ENCODE results near the gene KIR2DL1.
"Not testable (repeated sequence)": the region's sequence is repeated elsewhere in the genome, so short reads cannot be mapped to it uniquely, and the experiment has no call there.

KIR2DL1 gene

DNA sequence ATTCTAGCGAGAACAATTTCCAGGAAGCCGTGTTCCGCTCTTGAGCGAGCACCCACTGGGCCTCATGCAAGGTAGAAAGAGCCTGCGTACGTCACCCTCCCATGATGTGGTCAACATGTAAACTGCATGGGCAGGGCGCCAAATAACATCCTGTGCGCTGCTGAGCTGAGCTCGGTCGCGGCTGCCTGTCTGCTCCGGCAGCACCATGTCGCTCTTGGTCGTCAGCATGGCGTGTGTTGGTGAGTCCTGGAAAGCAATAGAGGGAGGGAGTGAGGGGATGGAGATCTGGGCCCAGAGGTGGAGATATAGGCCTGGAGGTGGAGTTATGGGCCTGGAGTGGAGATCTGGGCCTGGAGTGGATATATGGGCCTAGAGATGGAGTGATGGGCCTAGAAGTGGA is at the start of gene KIR2DL1:
Gene KIR2DL1, plus strand, starts transcription at position 148 of the 400 bp plus-strand sequence. Its CDS starts 58 bp downstream, at position 206.
- DNase-seq (ENCODE audit: low read depth), result not testable (repeated sequence)

DNA sequence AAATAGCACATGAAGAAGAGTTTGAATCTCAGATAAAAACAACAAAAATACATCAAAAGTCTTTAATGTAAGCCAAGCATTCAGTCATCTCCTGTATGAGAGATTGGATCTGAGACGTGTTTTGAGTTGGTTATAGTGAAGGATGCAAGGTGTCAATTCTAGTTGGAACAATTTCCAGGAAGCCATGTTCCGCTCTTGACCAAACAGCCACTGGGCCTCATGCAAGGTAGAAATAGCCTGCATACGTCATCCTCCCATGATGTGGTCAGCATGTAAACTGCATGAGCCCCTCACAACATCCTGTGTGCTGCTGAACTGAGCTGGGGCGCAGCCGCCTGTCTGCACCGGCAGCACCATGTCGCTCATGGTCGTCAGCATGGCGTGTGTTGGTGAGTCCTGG is 45.5 kb upstream of the KIR2DL1 start, which contains the start of gene KIR3DL3:
Gene KIR3DL3, plus strand, starts transcription at position 301 of the 400 bp plus-strand sequence. Its CDS starts 55 bp downstream, at position 356.
- no peak for DNase-seq (ENCODE audit: low read depth)

DNA sequence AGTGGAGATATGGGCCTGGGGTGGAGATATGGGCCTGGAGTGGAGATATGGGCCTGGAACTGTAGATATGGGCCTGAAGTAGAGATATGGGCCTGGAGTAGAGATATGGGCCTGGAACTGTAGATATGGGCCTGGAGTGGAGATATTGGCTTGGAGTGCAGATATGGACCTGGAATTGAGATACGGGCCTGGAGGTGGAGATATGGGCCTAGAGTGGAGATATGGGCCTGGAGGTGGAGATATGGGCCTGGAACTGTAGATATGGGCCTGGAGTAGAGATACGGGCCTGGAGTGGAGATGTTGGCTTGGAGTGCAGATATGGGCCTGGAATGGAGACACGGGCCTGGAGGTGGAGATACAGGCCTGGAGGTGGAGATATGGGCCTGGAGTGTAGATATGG is 44.9 kb upstream of the KIR2DL1 start:
- no peak for DNase-seq (ENCODE audit: low read depth)

DNA sequence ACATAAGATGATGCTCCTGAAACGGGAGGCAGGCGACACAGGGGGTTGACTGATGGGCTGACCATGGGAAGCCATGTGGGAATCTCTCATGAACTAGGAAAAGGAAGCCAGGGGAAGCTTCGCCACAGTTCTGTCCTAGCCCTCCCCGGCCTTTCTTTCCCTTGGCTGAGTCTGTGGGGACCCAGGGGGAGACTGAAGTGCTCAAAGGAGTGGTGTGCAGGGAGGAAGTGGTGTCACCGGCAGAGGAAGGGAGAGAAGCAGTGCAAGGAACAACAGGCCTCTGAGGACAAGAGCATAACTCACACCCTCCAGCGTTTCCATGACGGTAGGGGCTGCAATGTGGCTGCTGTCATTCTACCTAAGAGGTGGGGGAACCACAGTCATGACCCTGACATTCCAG is 44.3 kb upstream of the KIR2DL1 start:
- DNase-seq (ENCODE audit: low read depth), result no peak

DNA sequence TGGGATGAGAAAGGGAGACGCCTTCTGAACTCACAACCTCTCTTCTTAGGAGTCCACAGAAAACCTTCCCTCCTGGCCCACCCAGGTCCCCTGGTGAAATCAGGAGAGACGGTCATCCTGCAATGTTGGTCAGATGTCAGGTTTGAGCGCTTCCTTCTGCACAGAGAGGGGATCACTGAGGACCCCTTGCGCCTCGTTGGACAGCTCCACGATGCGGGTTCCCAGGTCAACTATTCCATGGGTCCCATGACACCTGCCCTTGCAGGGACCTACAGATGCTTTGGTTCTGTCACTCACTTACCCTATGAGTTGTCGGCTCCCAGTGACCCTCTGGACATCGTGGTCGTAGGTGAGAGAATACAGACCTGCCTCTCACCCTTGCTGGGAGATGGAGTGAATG is 42.0 kb upstream of the KIR2DL1 start:
- DNase-seq (ENCODE audit: low read depth), result no peak

DNA sequence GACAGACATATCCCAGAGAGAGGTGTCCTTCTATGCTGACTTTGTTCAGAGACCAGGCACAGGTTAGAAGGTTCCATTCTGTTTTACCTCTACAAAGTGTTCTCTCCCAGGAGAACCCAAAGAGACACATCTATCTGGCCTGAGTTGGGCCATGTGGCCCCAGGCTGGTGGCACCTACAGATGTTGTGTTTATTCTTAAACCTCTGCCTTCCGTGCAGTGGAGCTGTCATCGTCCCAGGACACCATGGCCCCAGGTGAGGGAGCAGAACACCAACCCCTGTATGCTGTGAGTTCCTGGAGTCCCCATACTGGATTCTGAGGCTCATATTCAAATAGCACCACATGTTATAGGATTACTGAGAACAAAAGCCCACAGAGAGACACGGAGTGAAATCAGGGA is 41.4 kb upstream of the KIR2DL1 start:
- no peak for DNase-seq (ENCODE audit: low read depth)

DNA sequence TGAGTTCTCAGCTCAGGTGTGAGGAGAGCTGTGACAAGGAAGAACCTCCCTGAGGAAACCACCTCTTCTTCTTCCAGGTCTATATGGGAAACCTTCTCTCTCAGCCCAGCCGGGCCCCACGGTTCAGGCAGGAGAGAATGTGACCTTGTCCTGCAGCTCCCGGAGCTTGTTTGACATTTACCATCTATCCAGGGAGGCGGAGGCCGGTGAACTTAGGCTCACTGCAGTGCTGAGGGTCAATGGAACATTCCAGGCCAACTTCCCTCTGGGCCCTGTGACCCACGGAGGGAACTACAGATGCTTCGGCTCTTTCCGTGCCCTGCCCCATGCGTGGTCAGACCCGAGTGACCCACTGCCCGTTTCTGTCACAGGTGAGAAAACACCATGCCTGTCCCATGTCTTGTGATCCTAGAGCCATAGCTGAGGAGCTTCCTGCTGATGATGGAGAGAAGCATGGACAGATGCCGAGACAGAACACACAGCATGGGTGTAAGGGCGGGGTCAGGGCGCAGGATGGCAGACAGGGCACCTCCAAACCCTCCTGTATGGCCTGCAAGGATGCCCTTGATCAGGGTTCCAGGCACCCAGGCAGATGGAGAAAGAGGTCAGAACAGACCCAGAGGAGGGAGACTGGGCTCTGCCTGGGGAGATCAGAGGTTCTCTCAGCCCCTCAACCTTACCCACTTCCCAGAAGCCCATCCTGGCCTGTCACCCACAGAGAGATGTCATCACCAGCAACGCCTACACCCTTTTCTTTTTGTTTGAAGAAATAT is 40.0 kb upstream of the KIR2DL1 start:
- no peak for DNase-seq (ENCODE audit: low read depth)

DNA sequence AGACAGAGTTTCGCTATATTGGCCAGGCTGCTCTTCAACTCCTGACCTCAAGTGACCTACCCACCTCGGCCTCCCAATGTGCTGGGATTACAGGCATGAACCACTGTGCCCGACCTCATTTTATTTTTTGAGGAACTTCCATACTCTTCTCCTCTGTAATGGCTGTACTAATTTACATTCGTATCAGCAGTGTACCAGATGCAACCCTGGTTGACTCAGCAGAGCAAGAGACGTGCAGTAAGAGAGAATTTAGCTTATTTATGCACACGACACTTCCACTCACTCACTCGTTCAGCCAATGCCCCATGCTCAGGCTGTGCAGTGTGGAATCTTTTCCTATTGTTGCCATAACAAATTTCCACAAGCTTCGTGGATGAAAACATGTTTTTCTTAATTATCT is 38.4 kb upstream of the KIR2DL1 start:
- no peak for DNase-seq (ENCODE audit: low read depth)

DNA sequence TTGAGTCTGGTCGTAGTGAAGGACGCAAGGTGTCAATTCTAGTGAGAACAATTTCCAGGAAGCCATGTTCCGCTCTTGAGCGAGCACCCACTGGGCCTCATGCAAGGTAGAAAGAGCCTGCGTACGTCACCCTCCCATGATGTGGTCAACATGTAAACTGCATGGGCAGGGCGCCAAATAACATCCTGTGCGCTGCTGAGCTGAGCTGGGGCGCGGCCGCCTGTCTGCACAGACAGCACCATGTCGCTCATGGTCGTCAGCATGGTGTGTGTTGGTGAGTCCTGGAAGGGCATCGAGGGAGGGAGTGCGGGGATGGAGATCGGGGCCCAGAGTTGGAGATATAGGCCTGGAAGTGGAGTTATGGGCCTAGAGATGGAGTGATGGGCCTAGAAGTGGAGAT is 31.3 kb upstream of the KIR2DL1 start, which contains the start of gene KIR2DL3:
Gene KIR2DL3, plus strand, starts transcription at position 208 of the 400 bp plus-strand sequence. Its CDS starts 33 bp downstream, at position 241.
- DNase-seq (ENCODE audit: low read depth), result not testable (repeated sequence)

DNA sequence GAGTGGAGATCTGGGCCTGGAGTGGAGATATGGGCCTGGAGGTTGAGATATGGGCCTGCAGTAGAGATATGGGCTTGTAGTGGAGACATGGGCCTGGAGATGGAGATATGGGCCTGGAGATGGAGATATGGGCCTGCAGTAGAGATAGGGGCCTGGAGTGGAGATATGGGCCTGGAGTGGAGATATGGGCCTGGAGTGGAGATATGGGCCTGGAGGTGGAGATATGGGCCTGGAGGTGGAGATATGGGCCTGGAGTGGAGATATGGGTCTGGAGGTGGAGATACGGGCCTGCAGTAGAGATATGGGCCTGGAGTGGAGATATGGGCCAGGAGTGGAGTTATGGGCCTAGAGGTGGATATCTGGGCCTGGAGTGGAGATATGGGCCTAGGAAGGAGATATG is 30.9 kb upstream of the KIR2DL1 start:
- no peak for DNase-seq (ENCODE audit: low read depth)

DNA sequence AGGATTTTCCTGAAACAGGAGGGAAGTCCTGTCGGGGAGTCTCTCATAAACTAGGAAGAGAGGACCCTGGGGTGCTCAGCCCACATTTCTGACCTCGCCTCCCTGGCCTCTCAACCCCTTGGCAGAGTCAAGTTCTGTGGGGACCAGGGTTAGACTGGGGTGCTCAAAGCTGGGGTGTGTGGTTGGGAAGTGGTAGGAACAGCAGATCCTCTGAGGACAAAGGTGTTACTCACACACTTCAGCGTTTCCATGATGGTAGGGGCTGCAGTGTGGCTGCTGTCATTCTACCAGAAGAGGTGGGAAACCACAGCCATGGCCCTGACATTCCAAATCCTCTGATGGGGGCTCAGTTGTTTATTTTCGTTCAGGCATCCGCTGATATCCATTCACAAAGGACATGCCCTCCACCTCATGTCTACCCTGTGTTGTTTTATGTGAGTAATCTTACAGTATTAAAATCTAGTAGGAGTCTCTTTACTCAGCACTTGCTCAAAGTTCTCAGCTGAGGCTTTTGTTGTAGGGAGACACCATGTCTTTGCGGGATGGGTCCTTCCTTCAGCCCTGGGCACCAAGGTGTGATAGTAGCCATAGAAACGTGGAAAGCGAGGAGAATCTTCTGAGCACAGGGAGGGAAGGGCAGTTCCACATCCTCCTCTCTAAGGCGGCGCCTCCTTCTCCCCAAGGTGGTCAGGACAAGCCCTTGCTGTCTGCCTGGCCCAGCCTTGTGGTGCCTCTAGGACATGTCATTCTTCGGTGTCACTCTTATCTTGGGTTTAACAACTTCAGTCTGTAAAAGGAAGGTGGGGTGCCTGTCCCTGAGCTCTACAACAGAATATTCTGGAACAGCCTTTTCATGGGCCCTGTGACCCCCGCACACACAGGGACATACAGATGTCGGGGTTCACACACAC is 29.8 kb upstream of the KIR2DL1 start:
- no peak for DNase-seq (ENCODE audit: low read depth)

DNA sequence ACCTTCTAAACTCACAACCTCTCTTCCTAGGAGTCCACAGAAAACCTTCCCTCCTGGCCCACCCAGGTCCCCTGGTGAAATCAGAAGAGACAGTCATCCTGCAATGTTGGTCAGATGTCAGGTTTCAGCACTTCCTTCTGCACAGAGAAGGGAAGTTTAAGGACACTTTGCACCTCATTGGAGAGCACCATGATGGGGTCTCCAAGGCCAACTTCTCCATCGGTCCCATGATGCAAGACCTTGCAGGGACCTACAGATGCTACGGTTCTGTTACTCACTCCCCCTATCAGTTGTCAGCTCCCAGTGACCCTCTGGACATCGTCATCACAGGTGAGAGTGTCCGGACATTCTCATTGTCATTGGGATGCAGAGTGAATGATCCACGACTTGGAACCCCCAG is 27.6 kb upstream of the KIR2DL1 start:
- DNase-seq (ENCODE audit: low read depth), result not testable (repeated sequence)

DNA sequence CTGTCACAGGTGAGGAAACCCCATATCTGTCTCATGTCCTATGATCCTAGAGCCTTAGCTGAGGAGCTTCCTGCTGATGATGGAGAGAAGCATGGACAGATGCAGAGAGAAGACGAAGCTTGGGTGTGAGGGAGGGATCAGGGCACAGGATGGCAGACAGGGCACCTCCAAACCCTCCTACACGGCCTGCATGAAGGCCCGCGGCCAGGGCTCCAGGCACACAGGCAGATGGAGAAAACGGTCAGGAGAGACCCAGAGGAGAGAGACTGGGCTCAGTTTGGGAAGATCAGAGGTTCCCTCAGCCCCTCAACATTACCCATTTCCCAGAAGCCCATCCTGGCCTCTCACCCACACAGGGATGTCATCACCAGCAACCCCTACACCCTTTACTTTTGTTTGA is 25.5 kb upstream of the KIR2DL1 start:
- DNase-seq (ENCODE audit: low read depth), result not testable (repeated sequence)

DNA sequence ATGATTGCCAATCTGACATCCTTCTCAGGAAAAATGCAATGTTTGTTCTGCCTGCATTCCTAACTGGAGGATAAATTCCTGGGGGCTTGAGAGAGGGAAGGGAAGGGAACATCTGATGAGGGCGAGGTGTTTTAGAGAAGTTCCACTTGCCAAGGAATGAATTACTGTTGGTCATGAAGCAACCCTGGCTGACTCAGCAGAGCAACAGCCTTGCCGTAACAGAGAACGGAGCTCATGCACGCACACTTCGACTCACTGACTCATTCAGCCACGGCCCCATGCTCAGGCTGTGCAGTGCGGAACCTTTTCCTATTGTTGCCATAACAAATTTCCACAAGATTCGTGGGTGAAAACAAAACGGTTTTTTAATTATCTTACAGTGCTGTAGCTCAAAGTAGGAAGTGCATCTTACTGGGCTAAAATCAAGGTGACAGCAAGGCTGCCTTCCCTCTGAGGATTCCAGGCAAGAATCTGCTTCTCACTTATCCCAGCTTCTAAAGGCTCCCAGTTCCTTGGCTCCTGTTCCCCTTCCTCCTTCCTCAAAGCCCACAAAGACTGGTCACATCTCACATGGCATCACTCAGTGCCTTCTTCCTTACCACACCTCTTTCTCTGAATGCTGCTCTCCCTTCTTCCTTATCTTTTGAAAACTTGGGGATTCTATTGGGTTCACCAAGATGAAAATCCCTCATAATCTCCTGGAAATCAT is 21.8 kb upstream of the KIR2DL1 start:
- DNase-seq (ENCODE audit: low read depth), result not testable (repeated sequence)

DNA sequence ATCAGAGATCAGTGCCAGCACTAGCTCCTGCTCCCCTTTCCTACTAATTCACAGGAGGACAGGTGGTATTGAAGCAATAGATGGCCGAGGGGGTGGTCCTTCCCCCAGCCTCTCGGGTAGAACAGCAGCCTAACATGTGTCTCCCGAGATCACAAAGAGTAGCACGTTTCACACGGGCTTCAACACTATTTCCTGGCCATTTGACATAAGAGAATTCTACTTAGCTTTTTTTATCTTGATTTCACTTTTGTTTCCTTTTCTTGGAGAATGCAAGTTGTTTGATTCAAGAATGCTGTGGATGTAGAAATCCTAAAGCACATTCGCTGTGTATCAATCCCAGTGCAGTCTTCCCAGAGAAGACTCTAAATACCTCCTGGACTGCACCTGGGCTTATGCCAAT is 19.3 kb upstream of the KIR2DL1 start:
- DNase-seq (ENCODE audit: low read depth), result not testable (repeated sequence)

DNA sequence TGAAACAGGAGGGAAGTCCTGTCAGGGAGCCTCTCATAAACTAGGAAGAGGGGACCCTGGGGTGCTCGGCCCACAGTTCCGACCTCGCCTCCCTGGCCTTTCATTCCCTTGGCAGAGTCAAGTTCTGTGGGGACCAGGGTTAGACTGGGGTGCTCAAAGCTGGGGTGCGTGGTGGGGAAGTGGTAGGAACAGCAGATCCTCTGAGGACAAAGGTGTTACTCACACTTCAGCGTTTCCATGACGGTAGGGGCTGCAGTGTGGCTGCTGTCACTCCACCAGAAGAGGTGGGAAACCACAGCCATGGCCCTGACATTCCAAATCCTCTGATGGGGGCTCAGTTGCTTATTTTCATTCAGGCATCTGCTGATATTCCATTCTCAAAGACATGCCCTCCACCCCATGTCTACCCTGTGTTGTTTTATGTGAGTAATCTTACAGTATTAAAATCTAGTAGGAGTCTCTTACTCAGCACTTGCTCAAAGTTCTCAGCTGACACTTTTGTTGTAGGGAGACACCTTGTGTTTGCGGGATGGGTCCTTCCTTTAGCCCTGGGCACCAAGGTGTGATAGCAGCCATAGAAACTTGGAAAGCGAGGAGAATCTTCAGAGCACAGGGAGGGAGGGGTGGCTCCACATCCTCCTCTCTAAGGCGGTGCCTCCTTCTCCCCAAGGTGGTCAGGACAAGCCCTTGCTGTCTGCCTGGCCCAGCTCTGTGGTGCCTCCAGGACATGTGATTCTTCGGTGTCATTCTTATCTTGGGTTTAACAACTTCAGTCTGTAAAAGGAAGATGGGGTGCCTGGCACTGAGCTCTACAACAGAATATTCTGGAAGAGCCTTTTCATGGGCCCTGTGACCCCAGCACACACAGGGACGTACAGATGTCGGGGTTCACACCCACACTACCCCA is 13.1 kb upstream of the KIR2DL1 start:
- not testable (repeated sequence) for DNase-seq (ENCODE audit: low read depth)

DNA sequence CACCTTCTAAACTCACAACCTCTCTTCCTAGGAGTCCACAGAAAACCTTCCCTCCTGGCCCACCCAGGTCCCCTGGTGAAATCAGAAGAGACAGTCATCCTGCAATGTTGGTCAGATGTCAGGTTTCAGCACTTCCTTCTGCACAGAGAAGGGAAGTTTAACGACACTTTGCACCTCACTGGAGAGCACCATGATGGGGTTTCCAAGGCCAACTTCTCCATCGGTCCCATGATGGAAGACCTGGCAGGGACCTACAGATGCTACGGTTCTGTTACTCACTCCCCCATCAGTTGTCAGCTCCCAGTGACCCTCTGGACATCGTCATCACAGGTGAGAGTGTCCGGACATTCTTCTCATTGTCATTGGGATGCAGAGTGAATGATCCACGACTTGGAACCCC is 11.0 kb upstream of the KIR2DL1 start:
- not testable (repeated sequence) for DNase-seq (ENCODE audit: low read depth)

DNA sequence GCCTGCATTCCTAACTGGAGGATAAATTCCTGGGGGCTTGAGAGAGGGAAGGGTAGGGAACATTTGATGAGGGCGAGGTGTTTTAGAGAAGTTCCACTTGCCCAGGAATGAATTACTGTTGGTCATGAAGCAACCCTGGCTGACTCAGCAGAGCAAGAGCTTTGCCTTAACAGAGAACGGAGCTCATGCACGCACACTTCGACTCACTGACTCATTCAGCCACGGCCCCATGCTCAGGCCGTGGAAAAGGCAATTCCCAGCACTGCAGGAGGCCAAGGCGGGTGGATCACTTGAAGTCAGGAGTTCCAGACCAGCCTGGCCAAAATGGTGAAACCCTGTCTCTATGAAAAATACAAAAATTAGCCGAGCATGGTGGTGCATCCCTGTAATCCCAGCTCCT is 5.4 kb upstream of the KIR2DL1 start:
- DNase-seq (ENCODE audit: low read depth), result not testable (repeated sequence)

DNA sequence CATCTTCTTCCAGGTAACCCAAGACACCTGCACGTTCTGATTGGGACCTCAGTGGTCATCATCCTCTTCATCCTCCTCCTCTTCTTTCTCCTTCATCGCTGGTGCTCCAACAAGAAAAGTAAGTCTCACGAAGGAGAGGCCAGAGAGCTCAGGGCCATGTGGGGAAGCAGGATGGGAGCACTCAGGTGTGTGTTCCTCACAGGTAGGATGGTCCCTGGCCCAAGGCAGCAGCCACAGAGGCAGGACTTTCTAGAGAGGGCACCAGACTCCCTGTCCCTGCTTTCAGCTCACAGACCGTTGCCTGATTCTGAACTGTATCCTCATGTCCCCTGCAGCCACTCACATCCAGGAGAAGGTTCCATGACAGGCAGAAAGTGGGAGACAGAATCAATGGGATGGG is 3.1 kb upstream of the KIR2DL1 start:
- not testable (repeated sequence) for DNase-seq (ENCODE audit: low read depth)

DNA sequence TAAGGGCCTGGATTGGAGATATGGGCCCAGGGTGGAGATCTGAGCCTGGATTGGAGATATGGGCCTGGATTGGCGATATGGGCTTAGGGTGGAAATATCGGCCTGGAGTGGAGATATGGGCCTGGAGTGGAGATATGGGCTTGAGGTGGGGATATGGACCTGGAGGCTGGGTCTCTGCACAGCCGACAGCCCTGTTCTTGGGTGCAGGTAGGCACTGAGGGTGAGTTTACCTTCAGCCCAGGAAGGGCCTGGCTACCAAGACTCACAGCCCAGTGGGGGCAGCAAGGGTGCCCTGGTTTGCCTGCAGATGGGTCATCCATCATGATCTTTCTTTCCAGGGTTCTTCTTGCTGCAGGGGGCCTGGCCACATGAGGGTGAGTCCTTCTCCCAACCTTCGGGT is 918 bp downstream of the KIR2DL1 start:
- DNase-seq (ENCODE audit: low read depth), result not testable (repeated sequence)

All from stromal cell of bone marrow (primary cell).